Subcutaneous abdominal adipose tissue (tissue), 5 donors: Measurements from ENCODE around the gene MVK.

ENCODE experiments used
- H3K27ac ChIP-seq: one replicate; pipeline ENCODE4 v1.7.0; 2013; ENCODE audit warnings: low read depth, mild to moderate bottlenecking, inconsistent platforms, low read length, moderate library complexity
- H3K27me3 ChIP-seq, 5 donors: one replicate each; pipeline ENCODE4 v1.7.0; 2013; ENCODE audit warnings: low read length in 5 of 5, inconsistent platforms in 1 of 5; ENCODE audit not compliant: control insufficient read depth in 5 of 5, insufficient read depth in 4 of 5
- H3K36me3 ChIP-seq, 5 donors: one replicate each; pipeline ENCODE4 v1.7.0; 2013; ENCODE audit warnings: low read length in 5 of 5; ENCODE audit not compliant: control insufficient read depth in 5 of 5, insufficient read depth in 5 of 5
- H3K4me1 ChIP-seq, 5 donors: one replicate each; pipeline ENCODE4 v1.7.0; 2013; ENCODE audit warnings: low read length in 5 of 5, mild to moderate bottlenecking in 3 of 5, moderate library complexity in 1 of 5; ENCODE audit not compliant: control insufficient read depth in 5 of 5, insufficient read depth in 5 of 5
- H3K4me3 ChIP-seq, 5 donors: one replicate each; pipeline ENCODE4 v1.7.0; 2013; ENCODE audit warnings: low read length in 5 of 5, low read depth in 1 of 5
- H3K9ac ChIP-seq, 5 donors: one replicate each; pipeline ENCODE4 v1.7.0; 2013; ENCODE audit warnings: low read length in 5 of 5, mild to moderate bottlenecking in 4 of 5, moderate library complexity in 3 of 5
- H3K9me3 ChIP-seq, 5 donors: one replicate each; pipeline ENCODE4 v1.7.0; 2013; ENCODE audit warnings: low read length in 5 of 5; ENCODE audit not compliant: control insufficient read depth in 5 of 5
- donor health status: healthy.
- donor health status: healthy.
- donor health status: healthy.
- donor health status: healthy.
- donor health status: healthy.

The MVK gene

DNA sequence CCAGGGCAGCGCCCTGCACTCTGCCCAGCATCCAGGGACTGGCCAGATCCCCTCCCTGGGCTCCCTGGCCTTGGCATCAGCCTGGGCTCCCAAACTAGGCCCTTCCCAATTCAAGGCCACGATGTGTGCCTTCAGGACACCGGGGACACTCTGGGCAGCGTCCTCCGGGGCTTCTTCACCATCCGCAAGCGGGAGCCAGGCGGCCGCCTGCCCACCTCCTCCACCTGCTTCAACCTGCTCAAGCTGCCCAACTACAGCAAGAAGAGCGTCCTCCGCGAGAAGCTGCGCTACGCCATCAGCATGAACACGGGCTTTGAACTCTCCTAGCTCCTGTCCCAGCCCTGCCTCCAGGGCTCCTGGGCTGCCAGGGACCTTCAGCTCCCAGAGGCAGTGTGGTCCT is 39.1 kb upstream of the MVK start:
- Histone ChIP-seq H3K4me3 (no peak overlapping the region), H3K9ac (no peak overlapping the region), H3K27me3 (no peaks in the 10 kb centered on the region), H3K4me1 (peaks cover 0 to 6% (median 0%) of the 10 kb centered on the region in 5 donors), H3K27ac (no peak overlapping the region), H3K9me3 (no peaks in the 10 kb centered on the region), H3K36me3 (peaks cover 6 to 86% (median 73%) of the 10 kb centered on the region in 5 donors)

DNA sequence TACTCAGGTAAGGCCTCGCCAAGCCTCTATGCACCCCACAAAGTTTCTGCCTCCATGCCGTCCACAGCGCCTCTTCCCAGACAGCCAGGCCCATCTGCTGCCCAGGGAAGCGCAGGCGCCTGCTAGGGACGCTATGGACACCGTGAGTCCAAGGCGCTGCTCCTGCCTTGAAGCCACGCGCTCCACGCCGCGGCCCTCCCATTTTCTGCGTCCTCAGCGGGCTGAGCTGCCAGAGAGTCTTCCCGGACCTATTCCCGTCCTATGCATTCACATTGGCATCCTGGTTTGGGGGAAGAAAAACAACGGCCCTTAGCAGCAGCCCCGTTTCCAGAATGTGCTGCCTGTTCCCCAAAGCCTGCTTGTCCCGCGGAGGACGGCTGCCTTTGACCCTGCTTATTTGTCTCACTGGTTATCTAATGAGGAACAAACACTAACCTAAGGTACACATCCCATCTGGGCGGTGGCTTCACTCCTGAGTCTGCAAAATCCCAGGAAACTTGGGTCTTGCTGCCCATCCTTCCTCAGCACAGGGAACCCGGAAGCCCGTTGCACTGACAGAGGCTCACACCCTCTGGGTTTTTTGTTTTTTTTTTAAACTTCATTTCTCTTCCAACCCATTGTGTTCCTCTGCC is 38.2 kb upstream of the MVK start:
- Histone ChIP-seq H3K27ac (no peak overlapping the region), H3K4me3 (no peak overlapping the region), H3K9me3 (no peaks in the 10 kb centered on the region), H3K9ac (no peak overlapping the region), H3K36me3 (peaks cover 6 to 77% (median 65%) of the 10 kb centered on the region in 5 donors), H3K4me1 (peaks cover 0 to 6% (median 0%) of the 10 kb centered on the region in 5 donors), H3K27me3 (no peaks in the 10 kb centered on the region)

GRCh38 chr12:109535863-109536250 is 37.7 kb upstream of the MVK start:
- peaks cover 0 to 6% (median 0%) of the 10 kb centered on the region in 5 donors for H3K4me1 ChIP-seq
- H3K27ac ChIP-seq = no peak overlapping the region
- H3K9me3 ChIP-seq = no peaks in the 10 kb centered on the region
- no peak overlapping the region for H3K4me3 ChIP-seq
- H3K9ac ChIP-seq = no peak overlapping the region
- peaks cover 4 to 72% (median 60%) of the 10 kb centered on the region in 5 donors for H3K36me3 ChIP-seq
- H3K27me3 ChIP-seq = no peaks in the 10 kb centered on the region

GRCh38 chr12:109537136-109537535 is 36.5 kb upstream of the MVK start:
- peaks cover 0 to 59% (median 48%) of the 10 kb centered on the region in 5 donors for H3K36me3 ChIP-seq
- H3K4me1 ChIP-seq = no peaks in the 10 kb centered on the region
- H3K9ac ChIP-seq = no peak overlapping the region
- no peak overlapping the region for H3K27ac ChIP-seq
- no peaks in the 10 kb centered on the region for H3K9me3 ChIP-seq
- H3K4me3 ChIP-seq = no peak overlapping the region
- H3K27me3 ChIP-seq = no peaks in the 10 kb centered on the region

DNA sequence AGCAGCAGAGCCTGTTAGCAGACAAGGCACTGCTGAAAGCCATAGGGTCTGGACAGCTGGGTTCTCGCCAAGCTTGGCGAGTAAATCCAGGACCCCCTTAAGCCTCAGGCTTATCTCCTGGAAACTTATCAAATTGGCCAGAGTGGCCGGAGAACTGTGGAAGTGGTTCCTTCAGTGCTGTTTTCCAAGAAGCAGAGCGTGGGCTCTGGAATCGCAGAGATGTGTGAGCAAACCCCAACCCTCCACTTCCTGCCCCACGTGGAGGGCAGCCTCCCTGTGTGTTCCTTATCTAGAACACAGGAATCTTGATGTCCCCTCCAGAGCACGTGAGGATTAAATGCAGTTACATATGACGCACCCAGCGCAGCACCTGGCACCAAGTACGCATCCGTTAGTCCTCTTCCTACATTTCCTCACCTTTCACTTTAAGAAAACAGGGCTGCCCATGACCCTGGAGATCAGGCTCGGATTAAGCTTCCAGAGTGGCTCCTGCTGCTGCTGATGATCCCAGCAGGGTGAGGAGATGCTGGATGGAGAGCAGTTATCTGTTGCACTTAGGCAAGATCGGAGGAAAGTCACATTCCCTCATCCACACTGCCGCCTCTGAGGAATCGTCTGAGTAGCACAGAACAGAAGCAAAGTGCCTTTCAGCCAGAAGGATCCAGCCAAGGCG is 35.3 kb upstream of the MVK start:
- Histone ChIP-seq H3K27ac (no peak overlapping the region), H3K4me1 (no peaks in the 10 kb centered on the region), H3K4me3 (no peak overlapping the region), H3K27me3 (no peaks in the 10 kb centered on the region), H3K9me3 (no peaks in the 10 kb centered on the region), H3K36me3 (peaks cover 0 to 48% (median 36%) of the 10 kb centered on the region in 5 donors), H3K9ac (no peak overlapping the region)

DNA sequence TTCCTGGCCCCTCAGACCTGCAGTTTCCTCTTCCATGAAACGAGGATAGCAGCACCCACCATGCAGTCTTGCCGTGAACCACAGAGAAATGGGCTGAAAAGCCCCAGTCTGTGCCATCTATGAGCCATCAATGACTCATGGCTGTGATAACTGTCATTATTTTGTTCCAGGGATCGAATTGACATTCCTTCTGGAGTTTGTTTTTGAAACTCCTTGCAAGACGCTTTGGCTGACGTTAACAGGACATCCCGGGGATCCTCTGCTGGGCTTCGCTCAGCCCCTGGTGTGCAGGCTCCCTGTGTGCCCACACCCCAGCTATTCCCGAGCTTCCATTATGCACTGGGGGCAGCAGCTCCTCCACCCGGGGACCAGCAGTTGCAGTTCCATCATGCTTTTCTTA is 34.1 kb upstream of the MVK start:
- Histone ChIP-seq H3K9ac (no peak overlapping the region), H3K9me3 (no peaks in the 10 kb centered on the region), H3K27me3 (no peaks in the 10 kb centered on the region), H3K4me3 (no peak overlapping the region), H3K36me3 (peaks cover 0 to 36% (median 24%) of the 10 kb centered on the region in 5 donors), H3K27ac (no peak overlapping the region), H3K4me1 (peaks cover 0 to 3% (median 2%) of the 10 kb centered on the region in 5 donors)

DNA sequence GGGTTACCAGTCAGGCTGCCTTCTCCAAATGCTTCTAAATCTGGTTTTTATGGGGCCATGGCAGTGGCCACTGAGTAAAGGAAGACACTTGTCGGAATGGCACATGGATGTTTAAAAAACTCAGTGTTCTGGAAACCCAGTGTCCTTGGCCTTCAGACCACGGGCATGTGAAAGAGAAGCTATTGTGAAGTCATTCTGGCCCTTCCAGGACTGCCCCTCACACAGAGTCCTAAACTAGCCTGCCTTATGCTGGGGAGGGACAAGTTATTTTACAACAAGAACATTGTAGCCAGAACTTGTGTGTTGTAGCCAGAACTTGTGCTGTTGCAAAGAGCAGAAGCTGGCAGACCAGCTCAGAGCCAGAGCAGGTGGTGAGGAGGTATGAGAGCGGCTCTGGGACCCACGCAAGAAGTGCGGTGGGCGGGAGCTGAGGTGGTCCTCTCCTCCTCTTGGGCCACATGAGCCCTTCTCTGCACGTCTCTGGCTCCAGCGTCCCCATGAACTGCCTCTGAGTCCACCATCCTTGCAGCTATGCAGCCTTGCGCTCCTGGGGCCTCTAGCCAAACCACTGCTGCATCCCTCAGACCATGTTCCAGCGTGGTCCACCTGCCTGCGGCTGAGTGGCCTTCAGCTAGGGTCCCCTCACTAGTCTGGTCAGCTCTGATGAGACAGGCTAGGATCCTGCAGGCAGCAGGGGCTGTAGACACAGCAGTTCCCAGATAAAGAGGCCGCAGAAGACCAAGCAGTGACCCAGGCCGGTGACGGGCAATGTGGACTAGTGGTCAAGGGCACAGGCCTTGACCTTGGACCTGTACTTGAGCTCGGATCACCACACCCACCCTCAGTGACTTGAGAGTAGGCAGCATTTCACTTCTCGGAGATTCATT is 32.8 kb upstream of the MVK start:
- Histone ChIP-seq H3K27me3 (no peaks in the 10 kb centered on the region), H3K9ac (no peak overlapping the region), H3K36me3 (peaks cover 0 to 23% (median 11%) of the 10 kb centered on the region in 5 donors), H3K4me3 (no peak overlapping the region), H3K4me1 (peaks cover 5 to 15% (median 12%) of the 10 kb centered on the region in 5 donors), H3K27ac (no peak overlapping the region), H3K9me3 (no peaks in the 10 kb centered on the region)

DNA sequence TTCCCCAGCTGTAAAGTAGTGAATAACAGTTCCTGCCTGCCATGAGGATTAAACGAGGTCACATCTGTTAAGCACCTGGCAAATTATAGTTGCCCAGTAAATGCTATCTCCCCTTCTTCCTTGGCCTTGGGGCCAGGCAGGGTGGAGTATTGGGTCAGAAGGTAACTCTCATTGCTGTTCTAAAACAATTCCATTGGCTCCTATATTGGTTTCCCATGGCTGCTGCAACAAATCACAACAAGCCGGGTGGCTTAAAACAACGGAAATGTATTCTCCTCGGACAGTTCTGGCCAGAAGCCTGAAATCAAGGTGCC is 32.2 kb upstream of the MVK start:
- H3K9me3 ChIP-seq = no peaks in the 10 kb centered on the region
- peaks cover 0 to 17% (median 6%) of the 10 kb centered on the region in 5 donors for H3K36me3 ChIP-seq
- H3K9ac ChIP-seq = no peak overlapping the region
- no peak overlapping the region for H3K27ac ChIP-seq
- peaks cover 5 to 16% (median 12%) of the 10 kb centered on the region in 5 donors for H3K4me1 ChIP-seq
- H3K4me3 ChIP-seq = no peak overlapping the region
- no peaks in the 10 kb centered on the region for H3K27me3 ChIP-seq

DNA sequence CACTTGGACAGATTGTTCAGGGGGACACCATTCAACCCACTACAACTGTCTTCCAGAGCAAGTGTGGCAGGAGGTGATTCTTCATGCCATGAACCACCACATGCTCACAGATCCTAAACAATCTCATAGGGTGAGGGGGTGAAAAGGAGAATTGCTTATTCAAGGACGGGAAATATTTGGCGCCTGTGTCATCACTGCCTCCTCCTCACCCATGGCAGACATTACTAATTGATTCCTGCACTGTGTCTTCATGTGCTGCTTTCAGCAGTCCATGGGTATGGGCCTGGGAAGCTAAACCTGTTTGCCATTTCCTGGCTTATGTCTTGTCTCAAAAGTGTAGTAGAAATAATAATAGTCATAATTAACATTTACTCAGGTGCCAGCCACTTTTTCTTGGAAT is 31.6 kb upstream of the MVK start:
- Histone ChIP-seq H3K36me3 (peaks cover 0 to 11% (median 4%) of the 10 kb centered on the region in 5 donors), H3K9me3 (no peaks in the 10 kb centered on the region), H3K27me3 (peaks cover 0 to under 1% (median 0%) of the 10 kb centered on the region in 5 donors), H3K9ac (no peak overlapping the region), H3K4me1 (peaks cover 5 to 16% (median 12%) of the 10 kb centered on the region in 5 donors), H3K27ac (no peak overlapping the region), H3K4me3 (no peak overlapping the region)

DNA sequence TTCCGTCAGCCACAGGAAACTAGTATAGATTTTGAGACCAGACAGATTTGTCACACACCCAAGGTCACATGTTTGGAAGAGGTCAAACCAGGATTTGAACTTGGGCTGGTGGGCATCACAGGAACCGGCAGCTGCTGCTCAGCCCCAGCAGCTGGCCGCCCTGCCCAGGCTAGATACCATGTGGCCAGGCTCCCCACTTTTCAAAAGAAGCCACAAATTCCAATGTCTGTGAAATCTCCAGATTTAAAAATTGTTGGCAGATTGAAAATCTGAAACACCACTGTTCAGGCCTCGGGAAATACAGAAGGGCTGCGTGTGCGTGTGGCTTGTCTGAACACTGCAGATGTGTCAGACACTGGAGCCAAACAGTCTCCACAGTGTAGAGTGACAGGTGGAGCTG is 30.7 kb upstream of the MVK start:
- peaks cover 0 to 6% (median 2%) of the 10 kb centered on the region in 5 donors for H3K36me3 ChIP-seq
- no peak overlapping the region for H3K27ac ChIP-seq
- H3K4me3 ChIP-seq = no peak overlapping the region
- H3K9ac ChIP-seq = no peak overlapping the region
- H3K4me1 ChIP-seq = peaks cover 5 to 16% (median 12%) of the 10 kb centered on the region in 5 donors
- H3K27me3 ChIP-seq = peaks cover 5 to 7% (median 6%) of the 10 kb centered on the region in 5 donors
- H3K9me3 ChIP-seq = no peaks in the 10 kb centered on the region
